Measurements from ENCODE around the gene FNDC3A. TPM values are rescaled to one million over a fixed set of nuclear protein-coding genes. Genes with fewer than 3 reads are reported as not detected.

The FNDC3A gene
- total RNA-seq, 1 experiment from 2014 or later = 49.3 TPM

DNA sequence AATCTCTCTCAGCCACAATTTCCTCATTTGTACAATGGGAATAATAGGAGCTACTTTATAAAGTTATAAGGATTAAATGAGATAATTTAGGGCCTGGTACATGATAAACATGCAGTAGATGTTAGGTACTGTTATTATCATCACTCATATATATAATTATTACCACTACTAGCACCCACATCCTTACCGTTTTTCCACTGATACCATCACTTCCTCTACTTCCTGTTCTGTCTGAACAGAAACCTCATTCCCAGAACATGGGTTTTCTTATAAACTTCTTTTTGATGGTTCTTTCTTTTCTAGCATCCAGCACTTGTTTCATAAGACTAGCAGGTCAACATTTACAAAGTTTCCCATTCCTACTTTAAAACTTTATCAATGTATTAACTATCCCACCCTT, 278.3 kb downstream of the FNDC3A start:
- no peaks in the 10 kb centered on the region for H3K4me1 ChIP-seq (ENCODE audit: insufficient read depth, low read length, poor library complexity, severe bottlenecking)
- ChIA-PET CTCF (no interaction called here), POLR2A (ENCODE audit: low non-redundant PET) (no interaction called here)
- peaks cover 16% of the 10 kb centered on the region for H3K36me3 ChIP-seq (ENCODE audit: insufficient read depth, low read length, poor library complexity, severe bottlenecking)
- H3K9me3 ChIP-seq (ENCODE audit: low read depth, low read length, poor library complexity, severe bottlenecking) = no peaks in the 10 kb centered on the region
- no peaks in the 10 kb centered on the region for H3K27me3 ChIP-seq (replicated peaks; ENCODE audit: insufficient read depth, low read depth, low read length, poor library complexity)
- no peak for TF ChIP-seq EZH2 (IDR thresholded peaks at IDR 0.05; ENCODE audit: borderline replicate concordance, low read depth, low read length, poor library complexity, severe bottlenecking)
- no peak overlapping the region for H3K4me3 ChIP-seq (ENCODE audit: low read depth, low read length, poor library complexity, severe bottlenecking)
- BruUV-seq (replicated peaks) = no TSS peak
- DNase-seq (ENCODE audit: low spot score) = no peak
- no peak overlapping the region for H3K27ac ChIP-seq (ENCODE audit: low read depth, low read length, poor library complexity, severe bottlenecking)
- intact Hi-C loops (cut with micrococcal nuclease; ENCODE audit: unreplicated experiment) = no loop called here

- H3K27ac ChIP-seq (ENCODE audit: low read depth, low read length, poor library complexity, severe bottlenecking) = no peak overlapping the region
- no peaks in the 10 kb centered on the region for H3K9me3 ChIP-seq (ENCODE audit: low read depth, low read length, poor library complexity, severe bottlenecking)
- H3K27me3 ChIP-seq (replicated peaks; ENCODE audit: insufficient read depth, low read depth, low read length, poor library complexity) = no peaks in the 10 kb centered on the region
- intact Hi-C loops (cut with micrococcal nuclease; ENCODE audit: unreplicated experiment) = no loop called here
- no TSS peak for BruUV-seq (replicated peaks)
- H3K4me3 ChIP-seq (ENCODE audit: low read depth, low read length, poor library complexity, severe bottlenecking) = no peak overlapping the region
- ChIA-PET POLR2A (ENCODE audit: low non-redundant PET) (no interaction called here), CTCF (no interaction called here)
- H3K4me1 ChIP-seq (ENCODE audit: insufficient read depth, low read length, poor library complexity, severe bottlenecking) = no peaks in the 10 kb centered on the region
- no peak for DNase-seq (ENCODE audit: low spot score)
- TF ChIP-seq, protein P1, sequence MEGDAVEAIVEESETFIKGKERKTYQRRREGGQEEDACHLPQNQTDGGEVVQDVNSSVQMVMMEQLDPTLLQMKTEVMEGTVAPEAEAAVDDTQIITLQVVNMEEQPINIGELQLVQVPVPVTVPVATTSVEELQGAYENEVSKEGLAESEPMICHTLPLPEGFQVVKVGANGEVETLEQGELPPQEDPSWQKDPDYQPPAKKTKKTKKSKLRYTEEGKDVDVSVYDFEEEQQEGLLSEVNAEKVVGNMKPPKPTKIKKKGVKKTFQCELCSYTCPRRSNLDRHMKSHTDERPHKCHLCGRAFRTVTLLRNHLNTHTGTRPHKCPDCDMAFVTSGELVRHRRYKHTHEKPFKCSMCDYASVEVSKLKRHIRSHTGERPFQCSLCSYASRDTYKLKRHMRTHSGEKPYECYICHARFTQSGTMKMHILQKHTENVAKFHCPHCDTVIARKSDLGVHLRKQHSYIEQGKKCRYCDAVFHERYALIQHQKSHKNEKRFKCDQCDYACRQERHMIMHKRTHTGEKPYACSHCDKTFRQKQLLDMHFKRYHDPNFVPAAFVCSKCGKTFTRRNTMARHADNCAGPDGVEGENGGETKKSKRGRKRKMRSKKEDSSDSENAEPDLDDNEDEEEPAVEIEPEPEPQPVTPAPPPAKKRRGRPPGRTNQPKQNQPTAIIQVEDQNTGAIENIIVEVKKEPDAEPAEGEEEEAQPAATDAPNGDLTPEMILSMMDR (conservative IDR thresholded peaks at IDR 0.05; ENCODE audit: low read depth, low read length) = no peak
- no peak for TF ChIP-seq EZH2 (IDR thresholded peaks at IDR 0.05; ENCODE audit: borderline replicate concordance, low read depth, low read length, poor library complexity, severe bottlenecking)
- H3K36me3 ChIP-seq (ENCODE audit: insufficient read depth, low read length, poor library complexity, severe bottlenecking) = peaks cover 16% of the 10 kb centered on the region
Measured at GRCh38 chr13:49256841-49257240, 281.1 kb downstream of the FNDC3A start.

DNA sequence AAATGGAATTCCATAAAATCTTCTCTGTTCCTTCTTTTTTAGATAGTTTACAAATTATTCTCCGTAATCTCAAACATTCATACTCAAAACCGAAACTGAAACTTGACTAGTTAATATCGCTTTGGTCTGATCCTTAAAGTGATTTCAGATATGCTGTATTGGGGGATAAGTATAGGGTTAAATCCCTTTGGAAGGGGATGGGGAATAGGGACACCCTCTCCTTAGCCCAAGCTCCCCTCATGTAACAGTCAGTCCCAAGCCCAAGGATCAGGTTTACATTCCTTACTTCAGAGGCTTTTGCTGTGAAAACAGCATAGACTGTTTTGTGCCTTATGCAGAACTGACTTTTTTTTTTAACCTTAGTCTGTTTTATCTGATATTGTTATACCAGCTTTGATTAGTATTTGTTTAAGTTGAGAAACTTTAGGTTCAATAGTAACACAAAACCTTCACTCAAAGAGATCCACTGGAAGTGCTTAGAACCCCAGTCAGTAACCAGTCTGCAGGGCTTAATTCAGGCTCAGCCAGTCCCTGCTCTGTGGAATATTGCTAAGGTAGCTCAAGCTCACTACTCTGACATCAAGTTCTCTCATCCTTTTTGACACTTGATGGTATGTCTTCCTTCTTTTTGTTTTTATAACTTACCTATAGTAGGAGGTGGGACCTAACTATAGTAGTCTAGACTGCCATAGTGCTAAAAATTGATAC, 282.5 kb downstream of the FNDC3A start:
- no TSS peak for BruUV-seq (replicated peaks)
- H3K27ac ChIP-seq (ENCODE audit: low read depth, low read length, poor library complexity, severe bottlenecking) = no peak overlapping the region
- peaks cover 16% of the 10 kb centered on the region for H3K36me3 ChIP-seq (ENCODE audit: insufficient read depth, low read length, poor library complexity, severe bottlenecking)
- no peaks in the 10 kb centered on the region for H3K4me1 ChIP-seq (ENCODE audit: insufficient read depth, low read length, poor library complexity, severe bottlenecking)
- ChIA-PET POLR2A (ENCODE audit: low non-redundant PET) (no interaction called here), CTCF (no interaction called here)
- no peaks in the 10 kb centered on the region for H3K9me3 ChIP-seq (ENCODE audit: low read depth, low read length, poor library complexity, severe bottlenecking)
- TF ChIP-seq, protein P1 (conservative IDR thresholded peaks at IDR 0.05; ENCODE audit: low read depth, low read length) = no peak
- no peak for TF ChIP-seq EZH2 (IDR thresholded peaks at IDR 0.05; ENCODE audit: borderline replicate concordance, low read depth, low read length, poor library complexity, severe bottlenecking)
- H3K4me3 ChIP-seq (ENCODE audit: low read depth, low read length, poor library complexity, severe bottlenecking) = no peak overlapping the region
- H3K27me3 ChIP-seq (replicated peaks; ENCODE audit: insufficient read depth, low read depth, low read length, poor library complexity) = no peaks in the 10 kb centered on the region
- intact Hi-C loops (cut with micrococcal nuclease; ENCODE audit: unreplicated experiment) = no loop called here
- no peak for DNase-seq (ENCODE audit: low spot score)

Other genes starting within 250 kb of the FNDC3A start
- not detected in 2 replicates for gene MLNR, start 244.4 kb downstream of the FNDC3A start, total RNA-seq (2021)